ENCODE measurements around the gene PTPRD.

The PTPRD gene

DNA sequence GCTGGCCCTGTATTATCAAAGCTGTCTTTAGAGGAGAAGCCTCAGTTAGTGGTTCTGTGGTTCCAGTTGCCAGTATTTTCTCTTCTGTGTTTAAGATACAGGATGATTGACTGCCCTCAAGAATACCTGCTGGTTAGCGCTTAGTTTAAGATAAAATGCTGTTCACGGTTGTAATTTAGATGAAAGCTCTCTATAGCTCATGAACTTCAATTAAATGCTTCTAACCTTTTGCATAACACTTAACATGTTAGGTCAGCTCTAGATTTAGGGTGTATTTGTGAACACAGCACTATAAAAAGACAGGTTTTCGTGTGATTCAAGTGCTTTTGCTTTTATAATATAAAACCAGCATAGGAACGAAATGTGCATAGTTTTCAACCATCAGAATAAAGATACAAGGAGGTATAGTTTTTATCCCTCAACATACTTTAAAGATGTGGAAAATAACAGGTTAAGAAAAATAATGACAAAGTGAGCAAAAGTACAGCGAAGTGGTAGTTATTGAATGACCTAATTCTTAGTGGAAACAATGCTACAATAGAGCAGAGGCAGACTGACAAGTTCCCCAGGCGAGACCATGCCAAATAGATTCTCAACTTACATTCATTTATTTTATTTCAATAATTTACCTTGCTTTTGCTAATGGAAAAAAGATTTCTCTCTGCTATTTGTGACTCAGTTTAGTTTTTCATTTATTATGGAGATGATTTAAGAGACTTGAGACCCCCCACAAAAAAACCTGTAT lies 2210.7 kb downstream of the PTPRD start:
- no peak for DNase-seq
- H3K4me1 Mint-ChIP-seq (ENCODE audit: low read depth): no peaks in the 10 kb centered on the region
- H3K36me3 Mint-ChIP-seq (ENCODE audit: low read depth): no peaks in the 10 kb centered on the region
- H3K4me3 Mint-ChIP-seq: no peak overlapping the region
- no peaks in the 10 kb centered on the region for H3K27me3 Mint-ChIP-seq
- H3K9me3 Mint-ChIP-seq: no peaks in the 10 kb centered on the region
- no peak overlapping the region for H3K27ac Mint-ChIP-seq

DNA sequence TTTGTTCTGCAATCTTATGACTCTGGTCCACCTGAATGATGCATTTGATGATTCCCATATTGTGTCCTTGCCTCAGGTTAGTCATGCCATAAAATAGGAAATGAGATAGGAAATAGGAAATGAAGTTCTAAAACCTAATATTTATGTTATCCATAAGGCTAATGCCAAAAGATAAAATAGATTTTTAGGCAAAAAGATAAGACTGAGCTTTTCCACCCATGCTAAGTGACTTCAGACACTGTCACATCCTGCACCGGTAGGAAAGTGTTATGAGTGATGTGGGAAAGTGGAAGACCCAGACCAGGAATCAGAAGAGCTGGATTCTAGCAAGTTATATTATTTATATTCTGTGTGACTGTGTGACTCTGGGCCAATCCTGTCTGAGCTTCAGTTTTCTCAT lies 2212.4 kb downstream of the PTPRD start:
- Mint-ChIP-seq H3K27ac (no peak overlapping the region), H3K4me1 (ENCODE audit: low read depth) (no peaks in the 10 kb centered on the region), H3K36me3 (ENCODE audit: low read depth) (no peaks in the 10 kb centered on the region), H3K9me3 (no peaks in the 10 kb centered on the region), H3K27me3 (no peaks in the 10 kb centered on the region), H3K4me3 (no peak overlapping the region)
- DNase-seq: no peak

DNA sequence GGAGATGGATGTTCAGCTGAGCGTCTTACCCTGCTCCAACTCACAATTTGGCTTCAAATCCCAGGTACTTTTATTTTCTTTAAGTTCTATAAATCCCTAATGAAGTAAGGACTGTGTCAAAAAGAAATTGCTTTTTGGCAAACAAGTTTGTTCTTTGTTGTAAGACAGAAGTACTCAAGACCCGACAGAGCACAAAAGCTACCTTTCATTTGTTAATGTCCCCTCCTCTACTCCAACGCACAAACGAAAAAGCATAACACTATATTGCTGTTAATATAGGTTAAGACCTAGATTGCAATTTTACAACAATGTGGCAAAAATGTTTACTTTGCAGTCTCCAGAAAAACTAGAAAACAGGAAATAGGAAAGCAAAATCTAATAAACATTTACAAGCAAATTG lies 2217.8 kb downstream of the PTPRD start:
- Mint-ChIP-seq H3K27ac (no peak overlapping the region), H3K4me3 (no peak overlapping the region), H3K9me3 (no peaks in the 10 kb centered on the region), H3K4me1 (ENCODE audit: low read depth) (no peaks in the 10 kb centered on the region), H3K27me3 (peaks cover 2% of the 10 kb centered on the region), H3K36me3 (ENCODE audit: low read depth) (no peaks in the 10 kb centered on the region)
- DNase-seq: no peak

DNA sequence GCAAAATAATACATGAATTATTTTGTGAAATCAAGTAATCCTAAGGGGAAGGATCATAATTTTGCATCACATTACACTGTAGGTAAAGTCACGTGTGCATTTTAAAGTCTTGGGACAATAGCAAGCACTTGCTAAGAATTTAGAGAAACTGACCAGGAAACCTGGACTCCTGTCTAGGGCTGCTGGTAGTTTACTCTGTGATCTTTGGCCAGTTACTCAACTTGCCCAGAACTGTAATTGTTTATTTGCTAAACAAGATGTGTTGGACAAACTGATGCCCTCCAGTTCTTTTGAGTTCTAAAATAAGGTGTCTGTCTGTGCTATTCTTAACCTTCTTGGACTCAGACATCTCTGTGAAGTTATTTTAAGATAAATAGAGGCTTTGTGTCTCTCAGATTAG lies 2218.5 kb downstream of the PTPRD start:
- Mint-ChIP-seq H3K27ac (no peak overlapping the region), H3K9me3 (no peaks in the 10 kb centered on the region), H3K4me1 (ENCODE audit: low read depth) (no peaks in the 10 kb centered on the region), H3K36me3 (ENCODE audit: low read depth) (no peaks in the 10 kb centered on the region), H3K27me3 (peaks cover 2% of the 10 kb centered on the region), H3K4me3 (no peak overlapping the region)
- DNase-seq: no peak

DNA sequence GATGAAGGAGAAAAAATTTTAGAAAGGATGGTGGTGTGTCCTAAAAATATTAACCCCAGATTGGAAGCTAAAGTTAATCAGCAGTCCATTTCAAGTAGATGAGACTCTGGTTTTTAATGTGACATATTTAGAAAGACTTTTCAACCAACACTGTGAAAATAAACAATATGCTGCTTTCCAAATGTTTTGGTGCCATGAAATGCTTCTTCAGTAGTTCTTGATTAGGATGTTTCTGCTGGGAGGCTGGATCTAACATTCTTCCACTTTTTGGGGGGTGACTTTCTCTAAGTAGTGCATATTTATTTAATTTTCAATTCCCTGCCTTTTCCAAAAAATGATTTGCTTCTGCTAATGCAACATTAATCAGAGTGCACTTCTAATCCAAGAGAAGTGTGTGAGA lies 2219.9 kb downstream of the PTPRD start:
- H3K9me3 Mint-ChIP-seq: no peaks in the 10 kb centered on the region
- H3K4me3 Mint-ChIP-seq: no peak overlapping the region
- H3K4me1 Mint-ChIP-seq (ENCODE audit: low read depth): no peaks in the 10 kb centered on the region
- DNase-seq: no peak
- H3K27ac Mint-ChIP-seq: no peak overlapping the region
- H3K36me3 Mint-ChIP-seq (ENCODE audit: low read depth): no peaks in the 10 kb centered on the region
- H3K27me3 Mint-ChIP-seq: peaks cover 2% of the 10 kb centered on the region

DNA sequence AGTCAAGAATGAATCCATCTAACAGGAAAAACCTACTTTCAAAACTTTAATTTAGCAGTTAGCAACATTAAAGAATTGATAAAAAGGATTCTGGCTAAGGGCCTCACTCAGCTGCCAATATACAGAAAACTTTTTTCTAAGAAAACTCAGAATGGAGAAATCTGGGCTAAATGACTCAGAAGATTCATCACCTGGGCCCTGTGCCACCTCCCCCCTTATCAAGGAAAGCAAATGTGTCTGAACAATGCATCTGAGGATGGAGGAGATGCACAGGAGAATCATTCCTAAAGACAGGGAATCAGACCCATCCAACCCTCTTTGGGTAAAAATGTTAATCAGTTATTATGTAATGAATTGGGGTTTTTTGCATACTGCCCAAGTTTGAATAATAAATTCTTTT lies 2221.2 kb downstream of the PTPRD start:
- no peak overlapping the region for H3K27ac Mint-ChIP-seq
- H3K4me3 Mint-ChIP-seq: no peak overlapping the region
- H3K4me1 Mint-ChIP-seq (ENCODE audit: low read depth): no peaks in the 10 kb centered on the region
- peaks cover 2% of the 10 kb centered on the region for H3K27me3 Mint-ChIP-seq
- DNase-seq: no peak
- no peaks in the 10 kb centered on the region for H3K36me3 Mint-ChIP-seq (ENCODE audit: low read depth)
- H3K9me3 Mint-ChIP-seq: no peaks in the 10 kb centered on the region

DNA sequence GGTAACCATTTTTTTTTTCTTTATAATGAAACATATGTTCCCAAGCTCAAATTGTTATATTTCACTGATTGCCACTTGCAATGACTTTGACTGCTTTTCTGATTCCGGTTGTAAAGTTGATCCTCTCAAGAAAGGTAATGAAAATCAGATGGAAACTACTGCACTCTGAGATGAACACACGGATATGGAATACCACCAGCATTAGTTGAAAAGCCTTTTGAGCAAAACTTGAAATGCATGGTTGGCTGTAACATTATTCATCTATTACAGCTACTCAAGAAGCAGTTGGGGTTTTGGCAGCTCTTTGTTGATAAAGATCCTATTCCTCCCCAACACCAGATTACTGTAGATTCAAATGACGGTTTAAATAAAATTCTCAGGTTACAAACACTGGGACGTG lies 2221.7 kb downstream of the PTPRD start:
- H3K4me1 Mint-ChIP-seq (ENCODE audit: low read depth): no peaks in the 10 kb centered on the region
- H3K27ac Mint-ChIP-seq: no peak overlapping the region
- DNase-seq: no peak
- no peak overlapping the region for H3K4me3 Mint-ChIP-seq
- H3K36me3 Mint-ChIP-seq (ENCODE audit: low read depth): no peaks in the 10 kb centered on the region
- H3K27me3 Mint-ChIP-seq: peaks cover 2% of the 10 kb centered on the region
- H3K9me3 Mint-ChIP-seq: no peaks in the 10 kb centered on the region

DNA sequence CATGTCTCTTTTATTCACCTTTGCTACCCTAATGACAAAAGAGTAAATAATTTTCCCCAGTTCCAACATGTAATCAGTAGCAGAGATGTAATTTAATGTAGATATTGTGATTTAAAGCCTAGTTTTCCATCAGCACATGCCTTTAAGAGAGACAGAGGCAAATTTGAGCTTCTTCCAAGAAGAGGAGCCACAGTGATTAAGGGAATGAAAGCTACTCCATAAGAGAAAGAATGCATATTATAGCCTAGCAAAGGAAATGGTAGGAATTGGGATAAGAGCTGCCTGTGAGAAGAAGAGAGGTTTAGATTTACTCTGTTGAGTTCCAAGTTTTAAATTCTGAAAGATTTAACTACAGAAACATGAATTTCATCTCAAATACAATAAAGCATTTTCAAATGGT lies 2222.2 kb downstream of the PTPRD start:
- Mint-ChIP-seq H3K36me3 (ENCODE audit: low read depth) (no peaks in the 10 kb centered on the region), H3K4me1 (ENCODE audit: low read depth) (no peaks in the 10 kb centered on the region), H3K9me3 (no peaks in the 10 kb centered on the region), H3K27me3 (peaks cover 2% of the 10 kb centered on the region), H3K27ac (no peak overlapping the region), H3K4me3 (no peak overlapping the region)
- no peak for DNase-seq

DNA sequence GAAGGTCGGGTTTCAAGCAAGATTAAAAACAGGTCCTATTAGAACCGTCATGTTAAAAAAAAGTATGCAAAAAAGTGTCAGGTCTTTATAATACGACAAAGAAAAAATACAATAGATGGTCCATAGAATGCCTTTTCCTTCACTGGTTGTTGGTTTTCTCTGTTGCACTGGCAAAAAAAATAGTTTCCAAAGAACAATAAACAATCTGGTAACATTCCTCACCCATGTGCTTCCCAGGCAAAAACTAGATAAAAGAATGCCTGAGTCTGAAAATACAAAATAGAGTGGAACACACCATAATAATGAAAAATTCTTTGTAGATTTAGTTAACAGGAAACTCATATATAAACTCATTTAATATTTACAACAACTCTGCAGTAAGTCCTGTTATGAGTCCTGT lies 2223.3 kb downstream of the PTPRD start:
- Mint-ChIP-seq H3K27ac (no peak overlapping the region), H3K27me3 (no peaks in the 10 kb centered on the region), H3K36me3 (ENCODE audit: low read depth) (no peaks in the 10 kb centered on the region), H3K9me3 (no peaks in the 10 kb centered on the region), H3K4me3 (no peak overlapping the region), H3K4me1 (ENCODE audit: low read depth) (no peaks in the 10 kb centered on the region)
- DNase-seq: no peak

DNA sequence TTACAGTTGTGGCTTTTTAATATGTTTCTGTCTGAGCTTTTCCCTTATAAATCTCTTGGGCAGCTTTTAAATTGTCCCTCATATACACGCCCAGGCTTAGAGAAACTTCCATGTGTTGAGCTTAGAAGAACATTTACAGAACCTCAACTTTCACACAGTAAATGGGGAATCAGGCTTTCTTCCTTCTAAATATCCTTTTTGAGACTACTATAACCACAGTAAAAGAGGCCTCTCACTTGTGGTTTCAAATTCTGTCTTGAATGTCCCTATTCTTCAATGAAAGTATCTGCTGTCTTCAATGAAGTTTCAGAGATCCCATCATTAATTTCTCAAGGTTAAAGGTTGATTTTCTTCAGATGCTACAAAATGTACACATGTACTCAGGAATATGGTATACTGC lies 2224.7 kb downstream of the PTPRD start:
- H3K4me3 Mint-ChIP-seq: no peak overlapping the region
- H3K27me3 Mint-ChIP-seq: no peaks in the 10 kb centered on the region
- no peaks in the 10 kb centered on the region for H3K36me3 Mint-ChIP-seq (ENCODE audit: low read depth)
- H3K27ac Mint-ChIP-seq: no peak overlapping the region
- H3K4me1 Mint-ChIP-seq (ENCODE audit: low read depth): no peaks in the 10 kb centered on the region
- DNase-seq: no peak
- H3K9me3 Mint-ChIP-seq: no peaks in the 10 kb centered on the region

DNA sequence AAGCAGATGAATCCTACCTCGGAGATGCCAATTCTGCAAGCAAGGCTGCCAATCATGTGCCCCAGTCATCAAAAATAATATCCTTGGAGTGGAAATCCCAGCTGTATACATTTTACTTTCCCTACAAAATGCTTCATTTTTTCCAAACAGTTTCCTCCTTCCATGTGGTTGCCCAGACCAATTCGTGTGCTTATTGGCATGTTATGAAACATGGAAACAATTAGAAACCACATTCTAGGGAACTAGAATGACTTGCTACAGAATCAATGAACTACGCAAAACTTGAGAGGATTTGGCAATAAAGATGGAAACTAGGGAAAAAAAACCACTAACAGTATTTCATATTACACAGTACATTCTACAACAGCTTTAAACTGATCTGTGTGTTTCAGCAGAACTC lies 2228.7 kb downstream of the PTPRD start:
- Mint-ChIP-seq H3K36me3 (ENCODE audit: low read depth) (no peaks in the 10 kb centered on the region), H3K4me1 (ENCODE audit: low read depth) (no peaks in the 10 kb centered on the region), H3K9me3 (no peaks in the 10 kb centered on the region), H3K27ac (no peak overlapping the region), H3K27me3 (peaks cover 3% of the 10 kb centered on the region), H3K4me3 (no peak overlapping the region)
- DNase-seq: no peak

DNA sequence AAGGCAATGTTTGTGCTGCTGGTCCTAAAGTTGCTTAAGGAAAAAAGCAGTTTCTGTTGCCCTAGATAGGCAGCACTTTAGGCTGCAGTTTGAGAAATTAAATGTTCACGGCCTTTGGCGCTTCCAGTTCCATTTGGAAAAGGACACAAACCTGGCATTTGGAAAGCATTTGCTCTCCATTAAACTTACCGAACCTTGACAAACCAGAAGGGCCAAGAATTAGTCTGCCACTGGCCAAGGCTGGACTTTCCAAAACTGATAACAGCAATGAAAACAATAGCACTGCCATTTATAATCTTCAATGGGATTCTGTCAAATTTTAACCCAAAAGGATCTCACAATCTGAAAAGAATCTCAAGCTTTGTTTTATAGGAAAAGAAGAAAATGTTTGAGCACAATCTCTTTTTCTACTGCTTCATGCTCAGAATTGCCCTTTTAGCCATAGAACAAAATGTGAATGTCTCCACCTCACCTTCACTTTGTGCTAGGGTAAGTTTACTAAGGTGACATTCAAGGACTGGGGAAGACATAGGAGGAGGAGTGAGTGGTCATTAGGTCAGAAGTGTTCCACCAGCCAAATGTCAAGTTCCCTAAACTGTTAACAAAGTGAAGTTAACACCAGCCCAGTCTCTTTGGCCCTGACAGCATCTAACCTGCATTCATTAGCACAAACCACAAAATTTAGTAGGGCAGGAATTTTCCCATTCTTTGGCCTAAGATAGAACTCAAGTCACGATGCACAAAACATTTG lies 2229.8 kb downstream of the PTPRD start:
- no peak overlapping the region for H3K27ac Mint-ChIP-seq
- H3K4me3 Mint-ChIP-seq: no peak overlapping the region
- H3K36me3 Mint-ChIP-seq (ENCODE audit: low read depth): no peaks in the 10 kb centered on the region
- H3K4me1 Mint-ChIP-seq (ENCODE audit: low read depth): no peaks in the 10 kb centered on the region
- H3K27me3 Mint-ChIP-seq: peaks cover 3% of the 10 kb centered on the region
- H3K9me3 Mint-ChIP-seq: no peaks in the 10 kb centered on the region
- no peak for DNase-seq

DNA sequence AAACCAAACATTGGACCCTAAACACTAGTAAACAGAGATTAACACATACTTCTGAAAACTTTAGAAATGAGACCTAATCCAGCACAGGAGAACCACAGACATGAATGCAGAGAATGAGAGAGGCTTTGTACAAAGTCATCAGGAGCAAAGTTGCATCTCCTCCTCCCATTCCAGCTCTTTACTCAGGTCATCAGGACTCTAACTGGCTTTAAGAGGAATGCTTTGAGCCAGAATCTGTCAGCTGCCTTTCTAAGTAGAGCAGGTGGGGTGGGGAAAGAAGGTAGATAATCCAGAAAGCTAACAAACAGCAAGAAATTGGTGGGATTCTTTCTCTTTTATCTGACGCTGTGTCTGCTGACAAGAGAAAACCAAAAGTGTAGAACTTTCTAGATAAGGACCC lies 2230.5 kb downstream of the PTPRD start:
- DNase-seq: no peak
- no peak overlapping the region for H3K27ac Mint-ChIP-seq
- H3K9me3 Mint-ChIP-seq: no peaks in the 10 kb centered on the region
- no peak overlapping the region for H3K4me3 Mint-ChIP-seq
- H3K4me1 Mint-ChIP-seq (ENCODE audit: low read depth): no peaks in the 10 kb centered on the region
- H3K27me3 Mint-ChIP-seq: peaks cover 3% of the 10 kb centered on the region
- no peaks in the 10 kb centered on the region for H3K36me3 Mint-ChIP-seq (ENCODE audit: low read depth)

DNA sequence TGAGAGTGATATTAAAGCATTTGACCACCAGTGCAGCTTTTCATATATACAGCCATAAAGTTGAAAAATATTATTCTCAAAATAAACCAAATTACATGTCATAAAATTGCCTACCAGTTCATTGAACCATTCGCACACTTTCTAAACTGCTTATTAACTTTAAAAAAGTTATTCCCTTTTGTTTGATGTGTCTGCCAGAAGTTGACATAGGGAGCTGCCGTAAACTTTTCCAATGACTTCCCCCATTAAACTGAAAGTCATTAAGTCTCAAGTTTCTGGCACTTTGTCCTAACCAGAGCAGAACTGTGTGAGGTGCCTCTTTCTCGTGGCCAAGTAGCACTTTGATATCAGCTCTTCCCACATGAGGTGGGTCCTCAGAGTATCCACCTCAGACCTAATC lies 2231.2 kb downstream of the PTPRD start:
- Mint-ChIP-seq H3K27me3 (peaks cover 3% of the 10 kb centered on the region), H3K4me3 (no peak overlapping the region), H3K9me3 (no peaks in the 10 kb centered on the region), H3K4me1 (ENCODE audit: low read depth) (no peaks in the 10 kb centered on the region), H3K27ac (no peak overlapping the region), H3K36me3 (ENCODE audit: low read depth) (no peaks in the 10 kb centered on the region)
- no peak for DNase-seq

DNA sequence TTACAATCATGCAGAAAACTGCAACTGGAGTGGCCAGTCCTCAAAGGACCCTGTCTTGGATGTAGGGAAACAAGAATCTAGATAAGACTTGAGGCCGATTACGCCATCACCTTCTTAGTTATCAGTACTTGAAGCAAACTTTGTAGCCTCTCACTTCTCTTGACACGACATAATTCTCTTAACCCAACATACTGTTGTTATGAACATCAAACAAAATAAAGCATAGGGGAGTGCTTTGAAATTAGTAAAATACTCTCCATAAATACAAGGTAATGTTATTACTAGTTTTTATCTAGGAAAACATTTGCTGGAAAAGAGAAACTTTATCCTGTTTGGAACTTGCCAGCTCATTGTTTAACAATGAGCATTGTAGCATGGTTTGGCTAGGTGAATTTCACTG lies 2238.3 kb downstream of the PTPRD start:
- H3K9me3 Mint-ChIP-seq: no peaks in the 10 kb centered on the region
- no peak for DNase-seq
- no peaks in the 10 kb centered on the region for H3K27me3 Mint-ChIP-seq
- no peaks in the 10 kb centered on the region for H3K36me3 Mint-ChIP-seq (ENCODE audit: low read depth)
- H3K4me3 Mint-ChIP-seq: no peak overlapping the region
- no peak overlapping the region for H3K27ac Mint-ChIP-seq
- H3K4me1 Mint-ChIP-seq (ENCODE audit: low read depth): no peaks in the 10 kb centered on the region

Measured in activated T-cell treated with anti-CD3 and anti-CD28 coated beads, Interleukin-2, amount 50 U/mL, for 24 hours (primary cell).